DMS153 (cell line): Measurements from ENCODE around the gene ZNF679.
"Not testable (repeated sequence)": the region's sequence is repeated elsewhere in the genome, so short reads cannot be mapped to it uniquely, and the experiment has no call there.

Experiments used
- DNase-seq: peaks from one replicate; lab custom pipeline; 2025; lab: John Stamatoyannopoulos, UW

The ZNF679 gene

GRCh38 chr7:64310426-64310825 lies 82.2 kb downstream of the ZNF679 start:
- no peak for DNase-seq

GRCh38 chr7:64312826-64313225 lies 84.6 kb downstream of the ZNF679 start:
- DNase-seq, result no peak

GRCh38 chr7:64313740-64314491 lies 85.6 kb downstream of the ZNF679 start, which contains the start of gene ZNF736:
TSS of gene ZNF736 (plus strand) at chr7:64313961. CDS start at chr7:64314151, 190 bp downstream.
- DNase-seq, result peak; percentile 91

- DNase-seq, result no peak
These were observed 86.3 kb downstream of the ZNF679 start for GRCh38 chr7:64314566-64314965.

GRCh38 chr7:64316031-64316742 lies 87.9 kb downstream of the ZNF679 start:
- DNase-seq, result not testable (repeated sequence)
